ENCODE measurements around the gene IGSF23. TPM values are rescaled to one million over a fixed set of nuclear protein-coding genes. Genes with fewer than 3 reads are reported as not detected.

IGSF23 gene
- total and polyA plus RNA-seq, 2 of the 13 experiments (the other 11 are each of a cell fraction or from before 2014, with no cell fraction given), result 2.3 to 8.8 TPM

DNA sequence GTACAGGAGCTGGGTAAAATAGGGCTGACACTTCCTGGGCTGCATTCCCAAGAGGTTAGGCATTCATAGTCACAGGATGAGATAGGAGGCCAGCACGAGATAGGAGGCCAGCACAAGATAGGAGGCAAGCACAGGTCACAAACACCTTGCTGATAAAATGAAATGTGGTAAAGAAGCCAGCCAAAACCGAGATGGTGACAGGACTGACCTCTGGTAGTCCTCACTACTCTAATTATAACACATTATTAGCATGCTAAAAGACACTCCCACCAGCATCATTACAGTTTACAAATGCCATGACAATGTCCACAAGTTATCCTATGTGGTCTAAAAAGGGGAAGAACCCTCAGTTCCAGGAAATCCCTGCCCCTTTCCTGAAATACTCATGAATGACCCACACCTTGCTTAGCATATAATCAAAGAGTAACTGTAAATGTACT is 20.9 kb upstream of the IGSF23 start:
- intact Hi-C loops (cut with micrococcal nuclease; ENCODE audit: unreplicated experiment), result no loop called here
- ATAC-seq (no peak), DNase-seq (ENCODE audit: low spot score) (no peak), FAIRE-seq (no peak)
- Histone ChIP-seq H2AFZ (ENCODE audit: low read length) (no peak overlapping the region), H3K9me3 (ENCODE audit: low read length) (no peaks in the 10 kb centered on the region), H3K79me2 (ENCODE audit: insufficient read depth, low read length) (no peaks in the 10 kb centered on the region), H3K36me3 (replicated peaks in 1 of 2; ENCODE audit: control insufficient read depth in 1 of 2, insufficient read depth in 2 of 2, low read length in 2 of 2) (no peaks in the 10 kb centered on the region), H3K4me1 (ENCODE audit: insufficient read depth, low read length) (peaks cover 77% of the 10 kb centered on the region), H3K9ac (ENCODE audit: insufficient read depth, low read depth, low read length) (no peak overlapping the region), H3K27ac (ENCODE audit: extremely low read length, insufficient read depth, low read length) (no peak overlapping the region), H4K20me1 (ENCODE audit: insufficient read depth, low read length) (no peaks in the 10 kb centered on the region), H3K4me3 (replicated peaks in 1 of 3; ENCODE audit: insufficient read depth in 1 of 3, low read depth in 2 of 3, low read length in 3 of 3) (no peak overlapping the region), H3K4me2 (ENCODE audit: low read depth, low read length) (no peak overlapping the region), H3K27me3 (ENCODE audit: control insufficient read depth in 1 of 2, insufficient read depth in 2 of 2, low read length in 2 of 2) (no peaks in the 10 kb centered on the region; a peak in 1 of 5 replicates)
- 32% methylated on average over 2 of the region's 2 CpGs for WGBS (ENCODE audit: low lambda C conversion rate)
- no TSS peak for BruUV-seq (replicated peaks)
- ChIA-PET CTCF (ENCODE audit: low intra/inter-chr PET ratio, low total read pairs) (no interaction called here), POLR2A (interaction anchor here (1.5 to 4.0 kb wide), 3 partner anchors 11 to 62 kb away, joined by 4 to 35 read pairs (median 5); partner anchors contain the start of gene IGSF23)
- in situ Hi-C loops (cut with HindIII; ENCODE audit: extremely low pct_ligation_motif_present, low pct_unique_long_range_greater_than_20kb), result no loop called here
- no peak for TF ChIP-seq POLR2AphosphoS5 (IDR thresholded peaks at IDR 0.05; ENCODE audit: low read depth, low read length)
- TF ChIP-seq, protein P1, sequence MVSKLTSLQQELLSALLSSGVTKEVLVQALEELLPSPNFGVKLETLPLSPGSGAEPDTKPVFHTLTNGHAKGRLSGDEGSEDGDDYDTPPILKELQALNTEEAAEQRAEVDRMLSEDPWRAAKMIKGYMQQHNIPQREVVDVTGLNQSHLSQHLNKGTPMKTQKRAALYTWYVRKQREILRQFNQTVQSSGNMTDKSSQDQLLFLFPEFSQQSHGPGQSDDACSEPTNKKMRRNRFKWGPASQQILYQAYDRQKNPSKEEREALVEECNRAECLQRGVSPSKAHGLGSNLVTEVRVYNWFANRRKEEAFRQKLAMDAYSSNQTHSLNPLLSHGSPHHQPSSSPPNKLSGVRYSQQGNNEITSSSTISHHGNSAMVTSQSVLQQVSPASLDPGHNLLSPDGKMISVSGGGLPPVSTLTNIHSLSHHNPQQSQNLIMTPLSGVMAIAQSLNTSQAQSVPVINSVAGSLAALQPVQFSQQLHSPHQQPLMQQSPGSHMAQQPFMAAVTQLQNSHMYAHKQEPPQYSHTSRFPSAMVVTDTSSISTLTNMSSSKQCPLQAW (CRISPR knock-in tag; IDR thresholded peaks at IDR 0.05), result no peak
- peak; percentile 100 for TF ChIP-seq ZNF792 (CRISPR knock-in tag; IDR thresholded peaks at IDR 0.05)
- no peak for TF ChIP-seq ZNF282 (IDR thresholded peaks at IDR 0.05; ENCODE audit: partially characterized antibody)
- TF ChIP-seq, protein P2, sequence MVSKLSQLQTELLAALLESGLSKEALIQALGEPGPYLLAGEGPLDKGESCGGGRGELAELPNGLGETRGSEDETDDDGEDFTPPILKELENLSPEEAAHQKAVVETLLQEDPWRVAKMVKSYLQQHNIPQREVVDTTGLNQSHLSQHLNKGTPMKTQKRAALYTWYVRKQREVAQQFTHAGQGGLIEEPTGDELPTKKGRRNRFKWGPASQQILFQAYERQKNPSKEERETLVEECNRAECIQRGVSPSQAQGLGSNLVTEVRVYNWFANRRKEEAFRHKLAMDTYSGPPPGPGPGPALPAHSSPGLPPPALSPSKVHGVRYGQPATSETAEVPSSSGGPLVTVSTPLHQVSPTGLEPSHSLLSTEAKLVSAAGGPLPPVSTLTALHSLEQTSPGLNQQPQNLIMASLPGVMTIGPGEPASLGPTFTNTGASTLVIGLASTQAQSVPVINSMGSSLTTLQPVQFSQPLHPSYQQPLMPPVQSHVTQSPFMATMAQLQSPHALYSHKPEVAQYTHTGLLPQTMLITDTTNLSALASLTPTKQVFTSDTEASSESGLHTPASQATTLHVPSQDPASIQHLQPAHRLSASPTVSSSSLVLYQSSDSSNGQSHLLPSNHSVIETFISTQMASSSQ (IDR thresholded peaks at IDR 0.05; ENCODE audit: low read depth), result no peak
- TF ChIP-seq, protein P2 (CRISPR knock-in tag; IDR thresholded peaks at IDR 0.05; ENCODE audit: borderline replicate concordance), result no peak
- TF ChIP-seq TOPORS (CRISPR knock-in tag; IDR thresholded peaks at IDR 0.05), result no peak
- TF ChIP-seq ZXDC (CRISPR knock-in tag; IDR thresholded peaks at IDR 0.05), result no peak
- no peak for TF ChIP-seq ZNF790 (CRISPR knock-in tag; IDR thresholded peaks at IDR 0.05; ENCODE audit: borderline replicate concordance)
- TF ChIP-seq ZNF770 (CRISPR knock-in tag; IDR thresholded peaks at IDR 0.05), result peak; percentile 57; the same call in 1 of the 2 replicates
